Adrenal gland (tissue), 12 donors: ENCODE measurements around the gene BEST1. TPM values are rescaled to one million over a fixed set of nuclear protein-coding genes. Genes with fewer than 3 reads are reported as not detected.
A peak's percentile ranks its signal among the peaks of the same experiment; 100 is the strongest.

Experiments
- DNase-seq, 7 donors: peaks; one replicate each; pipeline ENCODE4 v3.0.0-alpha.2; 2019 to 2020
- H3K27ac ChIP-seq, 5 donors: fragments of 200-600 bp; sonication (generic) in 4 of 5; 1 replicate in 3 of 5; 2 replicates in 2 of 5; pipeline versions ENCODE4 v1.5.1 to v1.8.0; 2016 to 2020; ENCODE audit warnings: mild to moderate bottlenecking in 1 of 5
- H3K27me3 ChIP-seq: fragments of 200-600 bp; 2 replicates; pipeline ENCODE4 v1.8.0; 2021
- H3K36me3 ChIP-seq, 2 donors: fragments of 200-600 bp; replicated peaks in 1 of 2; 1 replicate in 1 of 2; 2 replicates in 1 of 2; pipeline versions ENCODE4 v1.5.1 to v1.8.0; 2018 to 2022
- H3K4me1 ChIP-seq, 2 donors: fragments of 200-600 bp; replicated peaks in 1 of 2; 1 replicate in 1 of 2; 2 replicates in 1 of 2; pipeline versions ENCODE4 v1.5.1 to v1.8.0; 2018 to 2021
- H3K4me3 ChIP-seq, 4 donors: fragments of 200-600 bp; sonication (generic) in 3 of 4; one replicate each; pipeline ENCODE4 v1.5.1; 2016 to 2018
- H3K9me3 ChIP-seq, 3 donors: fragments of 200-600 bp; sonication (generic) in 1 of 3; replicated peaks in 1 of 3; 1 replicate in 2 of 3; 2 replicates in 1 of 3; pipeline versions ENCODE4 v1.5.1 to v1.8.0; 2016 to 2021
- CTCF ChIP-seq, 6 experiments: fragments of 450-650 bp in 4 of 6; fragments of 200-600 bp in 2 of 6; sonication (generic) in 1 of 6; IDR thresholded peaks; 1 replicate in 5 of 6; 2 replicates in 1 of 6; pipeline versions ENCODE4 v1.5.1 to v1.8.0; 2016 to 2021; ENCODE audit warnings: antibody characterized with exemption in 6 of 6, mild to moderate bottlenecking in 2 of 6, moderate library complexity in 1 of 6
- POLR2A ChIP-seq, 2 donors: fragments of 450-650 bp; IDR thresholded peaks; one replicate each; pipeline ENCODE4 v1.6.1; 2017; ENCODE audit warnings: antibody characterized with exemption in 2 of 2, mild to moderate bottlenecking in 2 of 2, moderate library complexity in 1 of 2
- WGBS, 4 donors: extraction: QIAGEN DNeasy Blood & Tissue Kit in 2 of 4; methylation state at CpG; one replicate each; pipeline versions ENCODE4 v1.1.5 to v1.1.7; 2013 to 2017; 5-methylcytosine and 5-hydroxymethylcytosine counted together
- intact Hi-C, 2 donors: fragments of 100-400 bp; cut with DNase I; formaldehyde crosslinking; loops; one replicate each; pipeline versions ENCODE4 v1.14.1 to v1.15.0; 2022 to 2023
- polyA plus RNA-seq, 3 donors: library from polyadenylated mRNA; stranded (reverse); fragments of 200-250 nt in 2 of 3; fragments of 350-450 nt in 1 of 3; fragmentation: Illumina TruSeq in 1 of 3; extraction: RNeasy Lipid Tissue Mini Kit (QIAGEN cat#74804) in 1 of 3; gene quantifications; one replicate each; pipeline ENCODE4 v1.2.3, GENCODE V29; 2013 to 2014
- total RNA-seq, 9 donors: library from RNA; depleted of rRNA in 4 of 9; stranded (reverse); fragments of >200 nt in 4 of 9; fragments of 120-200 nt in 1 of 9; fragmentation: NEBNext Ultra II Directional in 1 of 9; extraction: Animal tissue kit (Norgen Biotek cat#: 25700) in 1 of 9; gene quantifications; one replicate each; pipeline versions ENCODE4 v1.1.0 to v1.2.4, GENCODE V29; 2013 to 2023
- donor health status: healthy with polysubstance abuse.
- donor health status: Bipolar disorder and iron deficiency.
- donor health status: DM: yes; HTN: yes; CAD: no.
- donor health status: DM: no; HTN: no; CAD: no.
- donor health status: DM: no; HTN: no; CAD: no.
- donor health status: DM: yes; HTN: yes; CAD: no.

BEST1 gene
- total and polyA plus RNA-seq, 12 donors: 0.44 to 6.8 (median 3.9) TPM

GRCh38 chr11:61973476-61974162 lies 23.5 kb downstream of the BEST1 start:
- WGBS, 4 donors: 78 to 94% (median 82%) methylated on average over 9 to 10 of the region's 10 CpGs
- intact Hi-C loops: no loop called here
- TF ChIP-seq CTCF (IDR thresholded peaks at IDR 0.05): no peak
- no peak for TF ChIP-seq POLR2A (IDR thresholded peaks at IDR 0.05)

GRCh38 chr11:61974766-61975631 lies 24.8 kb downstream of the BEST1 start:
- Histone ChIP-seq H3K4me1 (peaks cover 50 to 52% of the 10 kb centered on the region in 2 donors), H3K4me3 (no peak overlapping the region), H3K36me3 (no peaks in the 10 kb centered on the region), H3K9me3 (no peaks in the 10 kb centered on the region), H3K27ac (no peak overlapping the region), H3K27me3 (no peaks in the 10 kb centered on the region)
- WGBS, 4 donors: 85 to 98% (median 90%) methylated on average over 14 of the region's 14 CpGs
- TF ChIP-seq POLR2A (IDR thresholded peaks at IDR 0.05) (no peak), CTCF (IDR thresholded peaks at IDR 0.05) (no peak)
- DNase-seq: peak in 2 of 7 donors; percentile 22 to 49
- intact Hi-C loops: no loop called here

More at GRCh38 chr11:61973476-61974162, 23.5 kb downstream of the BEST1 start:
- H3K27me3 ChIP-seq: no peaks in the 10 kb centered on the region
- no peak overlapping the region for H3K4me3 ChIP-seq
- peak in 2 of 7 donors; percentile 43 to 55 for DNase-seq
- H3K27ac ChIP-seq: peak overlapping the region in 4 of 5 donors; percentile 86 to 98 (median 96)
- peaks cover 50 to 60% of the 10 kb centered on the region in 2 donors for H3K4me1 ChIP-seq
- no peaks in the 10 kb centered on the region for H3K36me3 ChIP-seq
- no peaks in the 10 kb centered on the region for H3K9me3 ChIP-seq

GRCh38 chr11:61975638-61976419 lies 25.7 kb downstream of the BEST1 start:
- no peak overlapping the region for H3K4me3 ChIP-seq
- H3K9me3 ChIP-seq: no peaks in the 10 kb centered on the region
- intact Hi-C loops: no loop called here
- TF ChIP-seq CTCF (IDR thresholded peaks at IDR 0.05): no peak
- TF ChIP-seq POLR2A (IDR thresholded peaks at IDR 0.05): no peak
- DNase-seq: peak in 2 of 7 donors; percentile 29 to 58
- no peaks in the 10 kb centered on the region for H3K36me3 ChIP-seq
- H3K4me1 ChIP-seq: peaks cover 43 to 44% of the 10 kb centered on the region in 2 donors
- 89 to 95% (median 92%) methylated on average over 15 of the region's 15 CpGs for WGBS, 4 donors
- no peak overlapping the region for H3K27ac ChIP-seq
- H3K27me3 ChIP-seq: no peaks in the 10 kb centered on the region

- TF ChIP-seq CTCF (IDR thresholded peaks at IDR 0.05): no peak
- no peak for TF ChIP-seq POLR2A (IDR thresholded peaks at IDR 0.05)
- H3K36me3 ChIP-seq: no peaks in the 10 kb centered on the region
- H3K27me3 ChIP-seq: no peaks in the 10 kb centered on the region
- 89 to 96% (median 92%) methylated on average over 6 to 8 of the region's 8 CpGs for WGBS, 4 donors
- H3K4me3 ChIP-seq: no peak overlapping the region
- no peak for DNase-seq
- H3K9me3 ChIP-seq: no peaks in the 10 kb centered on the region
- intact Hi-C loops: no loop called here
- no peak overlapping the region for H3K27ac ChIP-seq
- peaks cover 37 to 38% of the 10 kb centered on the region in 2 donors for H3K4me1 ChIP-seq
Observed at GRCh38 chr11:61976420-61976800, 26.3 kb downstream of the BEST1 start.
